T follicular helper cell (primary cell): ENCODE data around the gene UBE2G2.

Experiments used
- DNase-seq: peaks from one replicate; pipeline ENCODE4 v3.0.0-alpha.2; 2020; ENCODE audit warnings: low read depth

UBE2G2 gene

DNA sequence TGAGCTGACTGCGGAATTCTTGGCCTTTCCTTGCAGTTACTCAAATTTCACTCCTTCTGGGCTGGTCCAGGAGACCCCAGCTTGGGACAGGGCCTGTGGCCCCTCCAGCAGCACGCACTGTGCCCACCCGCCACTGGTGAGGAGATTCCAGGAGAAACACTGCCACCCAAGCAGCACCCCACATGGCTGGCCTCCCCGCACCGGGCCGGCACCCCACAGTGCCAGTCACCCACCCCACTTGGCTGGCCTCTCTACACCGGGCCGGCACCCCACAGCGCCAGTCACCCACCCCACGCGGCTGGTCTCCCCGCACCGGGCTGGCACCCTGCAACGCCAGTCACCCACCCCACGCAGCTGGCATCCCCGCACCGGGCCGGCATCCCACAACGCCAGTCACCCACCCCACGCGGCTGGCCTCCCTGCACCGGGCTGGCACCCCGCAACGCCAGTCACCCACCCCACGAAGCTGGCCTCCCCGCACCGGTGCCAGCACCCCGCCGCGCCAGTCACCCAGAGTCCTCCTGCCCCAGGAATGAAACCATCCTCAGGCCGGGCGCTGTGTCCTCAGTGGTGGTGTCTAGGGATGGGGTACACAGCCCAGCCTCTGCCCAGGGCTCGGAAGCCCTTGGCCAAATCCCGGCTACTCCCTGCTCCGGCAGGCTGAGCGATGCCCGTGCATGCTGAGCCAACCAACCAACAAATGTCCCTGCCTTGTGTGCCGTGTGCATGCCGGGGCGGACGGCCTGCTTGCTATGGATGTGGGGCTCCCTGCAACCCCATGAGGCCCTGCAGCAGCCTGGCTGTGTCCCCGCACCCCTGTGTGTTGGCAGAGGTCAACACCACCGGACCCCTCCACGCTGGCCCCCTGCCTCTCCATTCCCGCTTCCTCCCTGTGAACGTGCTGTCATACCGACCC is 51.6 kb downstream of the UBE2G2 start:
- no peak for DNase-seq

DNA sequence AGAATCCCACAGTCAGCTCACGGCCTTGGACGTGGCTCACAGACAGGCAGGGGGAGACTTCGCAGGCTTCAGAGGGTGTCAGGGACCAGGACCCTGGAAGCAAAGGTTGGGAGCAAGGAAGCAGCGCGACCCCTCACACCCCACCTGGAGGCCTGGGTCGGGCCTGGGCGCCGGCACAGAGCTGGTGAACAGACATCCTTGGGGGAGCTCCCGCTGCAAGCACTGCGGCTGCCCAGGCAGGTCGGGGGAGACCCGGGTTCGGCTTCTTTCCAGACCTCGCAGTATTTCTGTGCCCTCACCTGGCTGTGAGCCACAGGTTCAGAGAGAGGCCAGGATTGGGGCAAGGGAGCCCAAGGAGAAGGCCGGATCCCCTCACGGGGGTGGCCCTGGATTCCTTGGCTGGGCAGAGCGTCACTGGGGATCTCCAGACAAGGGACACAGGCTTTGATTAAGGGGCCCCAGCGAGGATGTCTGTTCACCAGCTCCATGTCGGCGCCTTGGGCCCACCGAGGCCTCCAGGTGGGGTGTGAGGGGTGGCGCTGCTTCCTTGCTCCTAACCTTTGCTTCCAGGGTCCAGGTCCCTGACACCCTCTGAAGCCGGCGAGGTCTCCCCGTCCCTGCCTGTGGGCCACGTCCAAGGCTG is 52.4 kb downstream of the UBE2G2 start:
- DNase-seq, result no peak

GRCh38 chr21:44748621-44749020 is 53.0 kb downstream of the UBE2G2 start:
- no peak for DNase-seq

- DNase-seq, result no peak
Observed at GRCh38 chr21:44742418-44743153, 59.0 kb downstream of the UBE2G2 start.

DNA sequence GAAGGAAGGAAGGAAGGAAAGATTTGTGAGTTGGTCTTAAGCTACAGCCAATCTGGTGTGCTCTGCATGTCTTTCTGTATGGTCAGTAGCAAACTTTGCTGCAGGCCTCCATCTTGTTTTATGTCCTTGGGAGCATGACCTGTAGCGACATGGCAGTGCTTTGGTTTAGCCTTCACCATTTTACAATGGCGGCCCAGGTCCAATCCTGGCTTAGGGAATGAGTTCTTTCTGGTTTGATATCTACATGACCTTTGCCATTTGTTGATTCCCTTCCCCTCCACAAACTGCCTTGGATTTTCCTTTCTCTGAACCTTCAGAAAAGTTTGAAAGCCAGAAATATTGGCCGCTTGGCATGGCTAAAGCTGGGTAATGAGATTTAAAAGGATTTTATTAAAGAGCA is 59.7 kb downstream of the UBE2G2 start:
- no peak for DNase-seq

- DNase-seq, result no peak
Observed at GRCh38 chr21:44740742-44741141, 60.9 kb downstream of the UBE2G2 start.

DNA sequence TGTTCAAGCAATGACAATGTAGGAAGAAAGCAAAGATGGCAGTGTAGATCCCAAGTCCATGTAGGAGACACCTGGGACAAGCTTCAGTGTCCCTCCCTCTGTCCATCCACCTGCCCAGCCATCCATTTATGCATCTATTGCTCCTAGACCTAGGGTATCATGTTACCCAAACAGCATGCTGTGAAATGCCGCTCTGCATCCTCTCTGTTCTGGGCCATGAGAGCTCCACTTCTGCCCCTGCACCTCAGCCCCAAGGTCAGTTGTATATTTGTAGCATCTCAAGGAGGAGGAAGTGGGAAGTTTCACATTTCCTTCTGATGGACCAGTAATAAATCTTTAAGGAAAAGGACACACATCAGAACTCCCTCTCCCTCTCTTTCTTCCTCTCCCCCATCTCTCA is 62.3 kb downstream of the UBE2G2 start:
- no peak for DNase-seq

DNA sequence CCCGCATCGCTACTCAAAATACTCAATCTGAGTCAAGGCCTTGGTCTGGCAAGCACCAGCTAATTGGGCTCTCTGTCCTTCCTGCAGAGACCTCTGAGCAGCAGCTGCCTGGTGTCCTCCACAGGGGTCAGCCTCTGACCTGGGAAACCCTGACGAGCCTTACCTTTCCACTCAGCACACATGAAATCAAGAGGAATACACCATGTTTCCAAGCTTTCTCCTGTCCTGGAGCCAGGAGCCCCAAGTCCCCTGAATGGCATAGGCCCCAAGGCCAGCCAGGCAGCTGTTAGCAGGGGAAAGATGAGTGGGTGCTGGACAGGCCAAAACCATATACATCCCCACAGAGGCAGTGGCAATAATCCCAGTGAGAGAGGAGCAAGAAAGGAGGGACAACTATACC is 63.0 kb downstream of the UBE2G2 start:
- no peak for DNase-seq

DNA sequence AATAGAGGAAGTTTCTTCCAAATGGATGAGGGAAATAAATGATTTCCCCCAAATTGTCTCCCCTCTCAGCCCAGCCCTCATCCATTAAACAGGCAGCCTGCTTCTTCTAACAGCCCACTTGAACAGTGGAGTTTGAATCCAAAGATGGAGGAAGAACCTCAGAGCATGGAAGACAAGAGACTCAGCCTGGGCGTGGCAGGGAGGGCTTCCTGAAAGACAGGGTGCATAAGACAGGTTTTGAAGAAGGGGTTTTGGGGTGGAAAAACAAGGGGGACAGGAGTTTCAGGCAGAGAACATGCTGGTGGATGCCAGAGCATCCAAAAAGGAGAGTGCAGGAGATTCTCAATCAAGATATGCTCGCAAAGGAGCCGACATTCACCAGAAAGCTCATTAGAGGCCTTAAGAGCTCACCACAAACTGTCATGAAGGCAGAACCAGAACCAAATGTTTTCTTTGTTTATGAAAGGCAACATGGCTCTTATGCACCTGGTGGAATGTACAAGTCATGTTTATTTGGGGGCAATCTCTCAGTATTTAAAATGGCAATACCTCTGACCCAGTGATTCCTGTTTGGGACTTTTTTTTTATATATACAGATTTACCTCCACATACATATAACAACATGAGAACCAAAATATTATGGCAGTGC is 63.8 kb downstream of the UBE2G2 start:
- DNase-seq, result no peak

GRCh38 chr21:44736291-44737004 is 65.2 kb downstream of the UBE2G2 start:
- DNase-seq, result no peak

DNA sequence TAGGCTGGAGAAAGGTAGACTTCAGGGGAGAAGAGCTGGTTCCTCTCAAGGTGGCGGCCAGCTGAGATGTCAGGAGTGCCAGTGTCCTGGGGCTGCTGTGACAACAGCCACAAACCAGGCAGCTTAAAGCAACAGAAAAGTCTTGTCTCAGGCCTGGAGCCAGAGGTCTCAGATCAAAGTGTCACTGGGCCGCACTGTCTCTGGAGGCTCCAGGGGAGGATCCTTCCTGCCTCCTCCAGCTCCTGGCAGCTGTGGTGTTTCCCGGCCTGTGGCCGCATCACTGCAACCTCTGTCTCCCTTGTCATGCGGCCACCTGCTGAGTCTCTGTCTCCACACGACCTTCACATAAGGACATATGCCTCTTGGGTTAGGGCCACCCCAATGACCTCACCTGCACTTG is 65.8 kb downstream of the UBE2G2 start:
- DNase-seq, result no peak

DNA sequence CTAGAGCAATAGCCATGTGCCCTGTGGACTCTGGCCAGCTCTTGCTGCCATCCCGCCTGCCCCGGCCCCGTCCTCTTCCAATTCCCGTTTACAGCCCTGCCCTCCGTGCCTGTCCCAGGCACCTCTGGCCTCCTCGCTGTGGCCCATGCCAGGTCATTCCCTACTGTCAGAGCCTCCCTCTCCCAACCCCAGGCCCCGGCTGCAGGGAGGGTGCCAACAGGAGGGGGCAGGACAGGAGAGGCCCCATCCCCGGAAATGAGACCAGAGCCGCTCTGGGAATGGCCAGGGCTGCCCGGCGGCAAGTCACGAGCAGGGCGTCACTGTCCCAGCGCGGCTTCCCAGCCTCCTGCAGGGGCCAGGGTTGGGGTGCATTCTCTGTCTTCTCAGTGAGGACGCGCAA is 66.8 kb downstream of the UBE2G2 start:
- no peak for DNase-seq

GRCh38 chr21:44734026-44734745 is 67.4 kb downstream of the UBE2G2 start:
- no peak for DNase-seq

- no peak for DNase-seq
Observed at GRCh38 chr21:44732956-44733355, 68.7 kb downstream of the UBE2G2 start.

DNA sequence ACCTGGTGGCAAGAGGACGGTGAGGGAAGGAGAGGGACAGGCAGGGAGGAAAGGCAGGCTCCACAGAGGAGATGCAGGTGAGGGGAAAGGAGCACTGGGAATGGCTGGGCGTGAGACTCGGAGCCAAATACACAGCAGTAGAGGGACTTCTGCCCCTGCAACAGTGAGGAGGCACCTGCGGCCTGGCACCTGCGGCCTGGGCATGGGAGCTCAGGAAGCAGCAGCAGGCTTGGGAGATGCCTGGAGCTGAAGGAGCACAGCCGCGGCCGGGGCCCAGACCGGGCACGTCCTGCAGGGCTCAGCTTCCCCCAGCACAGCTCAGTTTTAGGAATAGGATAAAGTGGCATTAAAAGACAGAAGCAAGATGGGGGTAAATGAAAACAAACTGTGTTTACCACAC is 69.4 kb downstream of the UBE2G2 start:
- DNase-seq, result no peak

DNA sequence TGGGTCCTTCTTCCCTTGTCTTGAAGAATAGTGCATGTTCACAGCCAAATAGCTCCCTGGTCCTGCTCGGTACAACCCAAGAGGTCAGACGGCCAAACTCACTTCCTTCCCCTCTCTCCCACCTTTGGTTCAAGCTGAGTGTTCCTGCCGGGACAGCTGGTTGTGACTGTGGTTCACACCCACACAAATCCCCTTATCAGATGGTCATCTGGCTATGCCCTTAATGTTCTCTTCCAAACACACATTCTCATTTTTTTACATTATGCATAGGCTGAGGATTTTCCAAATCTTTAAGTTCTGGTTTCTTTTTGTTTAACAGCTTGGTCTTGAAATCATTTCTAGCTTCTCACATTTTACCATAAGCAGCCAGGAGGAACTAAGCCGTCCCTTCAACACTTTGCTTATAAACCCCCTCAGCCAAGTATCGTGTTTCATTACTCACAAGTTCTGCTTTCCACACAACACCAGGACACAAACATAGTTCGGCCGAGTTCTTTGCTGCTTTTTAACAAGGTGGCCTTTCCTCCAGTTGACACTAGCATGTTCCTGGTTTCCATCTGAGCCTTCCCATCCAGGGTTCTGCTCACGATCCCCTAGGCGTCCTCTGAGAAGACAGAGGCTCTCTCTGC is 70.6 kb downstream of the UBE2G2 start:
- DNase-seq, result no peak

GRCh38 chr21:44730028-44730395 is 71.6 kb downstream of the UBE2G2 start:
- no peak for DNase-seq

DNA sequence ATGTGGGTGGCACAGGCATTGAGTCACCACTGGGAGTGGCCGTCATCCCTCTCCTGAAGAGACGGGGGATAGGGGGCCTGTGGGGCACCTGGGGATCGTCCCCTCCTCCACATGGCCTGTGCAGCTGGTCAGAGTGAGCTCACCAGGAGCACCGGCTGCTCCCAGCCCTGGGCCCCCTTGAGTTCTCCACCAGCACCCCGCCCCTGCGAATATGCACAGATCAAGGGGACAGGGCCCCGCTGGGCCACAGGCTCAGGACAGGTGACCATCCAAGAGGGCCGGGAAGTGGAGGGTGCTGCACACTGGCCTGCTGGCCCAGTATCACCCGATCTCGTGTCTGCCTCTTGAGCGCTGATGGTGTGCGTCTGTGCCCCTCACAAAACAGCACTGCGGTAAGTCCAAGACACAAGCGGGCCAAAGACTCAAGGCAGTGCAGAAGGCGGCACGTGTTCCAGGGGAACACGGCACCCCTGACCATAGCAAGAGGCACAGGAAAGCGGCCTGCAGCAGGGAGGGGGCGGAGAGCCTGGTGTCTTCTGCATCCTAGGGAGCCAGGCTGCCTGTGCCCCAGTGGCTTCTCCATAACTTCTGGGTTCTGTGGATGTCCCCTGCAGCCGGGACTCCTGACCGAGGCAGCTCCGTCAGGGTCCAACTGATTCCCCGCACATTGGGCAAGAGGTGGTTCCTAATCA is 72.1 kb downstream of the UBE2G2 start:
- no peak for DNase-seq

- DNase-seq, result no peak
Observed at GRCh38 chr21:44728716-44729115, 72.9 kb downstream of the UBE2G2 start.

- no peak for DNase-seq
Observed at GRCh38 chr21:44727757-44728156, 73.9 kb downstream of the UBE2G2 start.
